HG03097 (cell line): ENCODE measurements around the gene AP1M1.

ENCODE experiments used
- ATAC-seq: cut with Tn5 transposase; IDR thresholded peaks from one replicate; pipeline ENCODE4 v1.9.1; 2021; ENCODE audit not compliant: unreplicated experiment, low FRiP score

AP1M1 gene

GRCh38 chr19:16228637-16229321, 31.1 kb downstream of the AP1M1 start:
- ATAC-seq, result no peak

GRCh38 chr19:16229322-16229641, 31.6 kb downstream of the AP1M1 start:
- no peak for ATAC-seq

DNA sequence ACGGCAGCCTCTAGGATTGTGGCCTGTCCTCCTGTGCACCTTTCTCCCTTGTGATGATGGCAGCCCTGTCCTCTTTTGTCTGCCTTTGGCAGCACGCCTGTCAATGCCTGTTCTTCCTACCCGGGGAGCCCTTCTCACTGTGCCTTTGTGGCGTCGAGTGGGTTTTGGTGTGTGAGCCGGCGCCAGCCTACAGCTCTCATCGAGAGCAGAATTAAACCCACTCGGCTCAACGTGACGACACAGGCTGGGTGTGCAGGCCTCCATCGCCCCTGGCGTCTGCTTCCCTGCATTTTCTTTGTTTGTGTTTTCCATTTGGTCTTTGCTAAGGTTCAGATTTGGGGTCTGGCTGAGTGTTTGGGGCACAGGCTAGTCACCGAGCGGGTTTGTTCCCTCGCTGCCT, 34.4 kb downstream of the AP1M1 start:
- no peak for ATAC-seq

- ATAC-seq, result no peak
Observed at GRCh38 chr19:16232568-16232967, 34.9 kb downstream of the AP1M1 start.

- no peak for ATAC-seq
Observed at GRCh38 chr19:16233081-16233776, 35.5 kb downstream of the AP1M1 start.

- no peak for ATAC-seq
Observed at GRCh38 chr19:16233836-16234551, 36.3 kb downstream of the AP1M1 start.

DNA sequence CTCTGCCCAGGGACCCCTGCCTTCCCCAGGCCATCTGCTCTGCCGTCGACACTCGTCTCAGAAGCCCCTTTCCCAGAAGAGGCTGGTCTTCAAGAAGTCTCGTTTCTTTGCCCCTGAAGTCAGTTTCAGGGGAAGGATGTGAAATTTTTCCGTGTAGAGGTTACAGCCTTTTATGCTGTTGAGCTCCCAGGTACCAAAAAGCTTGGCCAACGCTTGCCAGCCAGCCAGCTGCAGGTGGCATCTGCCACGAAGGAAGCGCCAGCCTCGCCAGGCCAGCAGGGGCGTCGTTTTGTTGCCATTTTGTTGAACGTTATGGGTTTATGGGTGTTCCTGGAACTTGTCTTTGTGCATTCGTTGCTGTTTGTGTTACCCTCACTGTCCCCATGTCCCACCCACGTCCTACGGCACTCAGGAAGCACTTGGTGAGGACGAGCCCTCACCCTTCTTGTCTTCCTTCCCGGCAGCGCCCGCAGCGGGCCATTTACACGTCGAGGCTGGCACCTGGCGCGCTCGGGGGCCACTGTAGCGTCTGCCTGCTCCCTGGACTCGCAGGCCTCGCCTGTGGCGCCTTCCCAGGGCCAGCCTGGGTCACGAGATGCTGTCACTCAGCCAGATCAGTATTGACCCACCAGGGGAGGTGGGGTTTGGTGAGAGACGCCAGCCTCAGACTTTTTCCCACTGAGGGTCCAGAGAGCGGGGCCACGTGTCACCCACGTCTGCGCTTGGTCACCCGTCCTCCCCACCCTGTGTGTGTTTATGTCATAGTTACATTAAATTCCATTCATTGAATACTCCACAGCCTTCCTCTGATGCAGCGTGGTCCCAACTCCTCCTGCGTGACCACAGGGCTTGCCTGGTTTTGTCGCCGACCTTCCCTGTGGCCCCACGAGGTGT, 37.1 kb downstream of the AP1M1 start:
- no peak for ATAC-seq

DNA sequence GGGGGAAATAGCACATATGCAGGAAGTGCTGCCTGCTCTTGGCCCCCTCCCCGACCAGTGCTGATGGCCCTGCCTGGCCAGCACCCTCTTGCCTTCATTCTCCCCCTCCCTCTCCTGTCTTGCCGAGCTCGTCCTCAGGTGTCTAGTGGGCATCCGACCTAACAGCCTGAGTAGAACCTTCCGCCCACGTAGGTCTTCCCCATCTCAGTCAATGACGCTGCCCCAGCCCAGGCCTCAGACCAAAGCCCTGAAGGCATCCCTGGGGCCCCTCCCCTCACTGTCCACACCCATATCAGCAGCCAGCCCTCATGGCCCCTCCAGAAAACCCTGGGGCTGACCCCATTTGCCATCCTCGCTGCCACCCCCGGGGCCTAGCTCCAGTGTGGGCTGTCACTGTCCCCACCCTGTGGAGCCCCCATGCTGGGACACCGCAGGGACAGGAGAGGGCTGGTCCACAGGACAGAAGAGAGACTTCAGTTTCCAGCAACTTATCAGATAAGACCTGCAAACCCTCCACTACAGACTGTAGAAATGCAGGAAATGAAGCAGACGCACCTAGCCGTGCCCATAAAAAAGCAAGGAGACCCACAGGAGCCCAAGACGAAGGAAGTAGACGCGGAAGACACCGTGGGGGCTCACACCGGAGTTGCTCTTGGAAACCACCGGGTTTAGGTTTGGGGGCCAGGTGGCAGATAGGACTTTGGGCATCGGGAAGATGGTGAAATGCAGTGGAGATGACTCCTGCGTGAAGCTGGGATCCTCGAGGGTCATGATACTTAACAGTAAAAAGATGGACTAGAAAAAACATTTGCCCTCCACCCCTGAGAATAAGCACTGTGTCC, 38.3 kb downstream of the AP1M1 start:
- no peak for ATAC-seq

GRCh38 chr19:16244091-16244490, 46.4 kb downstream of the AP1M1 start:
- no peak for ATAC-seq

- no peak for ATAC-seq
Observed at GRCh38 chr19:16247353-16248182, 49.9 kb downstream of the AP1M1 start.

GRCh38 chr19:16248380-16249023, 50.8 kb downstream of the AP1M1 start:
- ATAC-seq, result no peak

DNA sequence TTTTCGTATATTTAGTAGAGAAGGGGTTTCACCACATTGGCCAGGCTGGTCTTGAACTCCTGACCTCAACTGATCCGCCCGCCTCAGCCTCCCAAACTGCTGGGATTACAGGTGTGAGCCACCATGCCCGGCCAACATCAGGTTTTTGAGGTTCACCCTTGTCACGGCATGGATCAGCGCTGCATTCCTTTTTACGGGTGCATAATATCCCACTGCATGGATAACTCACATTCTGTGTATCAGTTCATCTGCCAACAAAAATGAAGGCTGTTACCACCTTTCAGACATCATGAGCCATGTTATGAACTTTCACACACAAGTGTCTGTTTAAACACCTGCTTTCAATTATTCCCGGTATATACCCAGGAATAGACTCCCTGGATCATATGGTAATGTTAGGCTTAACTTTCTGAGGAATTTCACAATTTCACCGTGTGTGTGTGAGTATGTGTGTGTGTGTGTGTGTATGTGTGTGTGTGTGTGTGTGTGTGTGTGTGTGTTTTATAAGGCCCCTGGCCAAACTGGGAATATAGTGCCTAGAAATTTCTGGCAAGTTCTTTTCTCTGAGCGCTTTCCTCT, 52.2 kb downstream of the AP1M1 start:
- no peak for ATAC-seq

DNA sequence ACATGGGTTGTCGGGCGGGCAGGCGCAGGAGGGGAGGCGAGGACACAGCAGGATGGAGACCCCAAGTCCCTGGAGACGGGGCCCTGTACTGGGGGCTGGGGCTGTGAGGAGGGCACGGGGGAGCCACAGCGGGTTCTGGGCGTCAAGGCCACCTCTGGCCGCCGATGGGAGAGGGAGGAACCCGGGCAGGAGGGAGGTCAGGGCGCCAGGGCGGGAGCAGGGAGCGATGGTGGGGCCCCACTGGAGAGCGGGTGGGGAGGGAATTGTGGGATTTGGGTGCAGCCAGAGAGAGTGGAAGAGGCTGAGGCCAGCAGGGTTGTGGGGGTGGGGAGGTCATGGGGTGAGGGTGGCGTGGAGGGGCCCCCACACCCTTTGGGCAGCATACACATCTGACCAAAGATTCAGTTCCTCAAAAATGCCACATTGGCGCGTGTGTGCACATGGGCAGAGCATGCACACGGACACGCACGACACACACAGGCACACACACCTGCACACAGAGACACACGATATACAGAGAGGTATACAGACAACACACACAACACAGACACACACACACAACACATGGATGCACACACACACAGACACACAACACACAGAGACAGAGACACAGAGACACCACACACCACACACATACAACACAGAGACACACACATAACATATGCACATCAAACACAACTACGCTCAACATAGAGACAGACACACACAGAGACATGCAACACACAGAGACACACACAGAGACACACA, 54.9 kb downstream of the AP1M1 start:
- ATAC-seq, result no peak

DNA sequence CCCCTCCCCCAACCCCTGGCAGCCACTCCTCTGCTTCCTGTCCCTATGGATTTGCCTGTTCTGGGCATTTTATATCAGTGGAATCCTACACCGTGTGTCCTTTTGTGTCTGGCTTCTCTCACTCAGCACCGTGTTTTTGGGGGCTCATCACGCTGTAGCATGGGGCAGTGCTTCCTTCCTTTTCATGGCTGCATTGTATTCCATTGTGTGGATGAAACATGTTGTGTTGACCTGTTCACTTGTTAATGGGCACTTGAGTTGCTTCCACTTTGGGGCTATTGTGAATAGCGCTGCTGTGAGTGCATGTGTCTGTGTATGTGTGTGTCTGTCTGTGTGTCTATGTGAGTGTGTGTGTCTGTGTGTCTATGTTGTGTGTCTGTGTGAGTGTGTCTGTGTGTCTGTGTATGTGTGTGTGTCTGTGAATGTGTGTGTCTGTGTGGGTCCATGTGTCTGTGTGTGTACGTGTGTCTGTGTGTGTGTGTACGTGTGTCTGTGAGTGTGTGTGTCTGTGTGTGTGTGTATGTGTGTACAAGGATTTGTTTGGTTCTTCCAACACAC, 57.2 kb downstream of the AP1M1 start:
- ATAC-seq, result no peak

DNA sequence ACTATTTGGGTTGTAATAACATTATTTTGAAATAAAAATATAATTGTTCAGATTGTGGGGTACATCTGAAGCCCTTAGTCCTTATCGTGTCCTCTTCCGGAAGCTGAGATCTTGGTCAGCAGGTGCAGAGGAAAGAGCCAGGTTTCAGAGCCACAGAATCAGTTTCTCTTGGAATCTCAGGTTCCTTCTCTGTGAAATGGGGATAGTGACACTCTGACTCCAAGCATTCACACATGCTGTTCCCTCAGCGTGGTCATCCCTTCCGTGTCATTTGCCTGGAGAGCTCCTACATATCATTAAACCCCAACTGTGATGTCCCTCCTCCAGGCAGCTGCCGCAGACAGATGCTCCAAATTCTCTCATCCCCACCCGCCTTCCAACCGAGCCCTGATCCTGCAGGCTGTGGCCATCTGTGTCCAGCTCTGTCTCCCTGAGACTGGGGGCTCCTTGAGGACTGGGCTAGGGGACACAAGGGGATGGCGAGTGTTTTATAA, 59.8 kb downstream of the AP1M1 start:
- no peak for ATAC-seq

GRCh38 chr19:16258440-16258903, 60.8 kb downstream of the AP1M1 start:
- no peak for ATAC-seq
